K562 (cell line): Measurements from ENCODE around the gene SYK.

ENCODE experiments used
- MAZ ChIP-seq, 2 experiments: fragments of 450-650 bp in 1 of 2; sonication (generic) in 1 of 2; formaldehyde crosslinking; IDR thresholded peaks in 1 of 2; conservative IDR thresholded peaks in 1 of 2; 2 replicates each; pipeline versions ENCODE4 v1.4.0 to v1.5.0; 2020; ENCODE audit warnings: mild to moderate bottlenecking in 1 of 2, missing genetic modification reagents in 1 of 2
- NFE2L1 ChIP-seq: fragments of 450-650 bp; IDR thresholded peaks from 2 replicates; pipeline ENCODE4 v1.6.1; 2016; ENCODE audit warnings: missing genetic modification characterization, low read depth, mild to moderate bottlenecking, missing compliant biosample characterization, moderate library complexity, borderline replicate concordance
- TF ChIP-seq, protein P1 (sequence below), 3 experiments: IDR thresholded peaks in 2 of 3; conservative IDR thresholded peaks in 1 of 3; 2 replicates each; pipeline ENCODE4 v1.5.1; 2011 to 2012; ENCODE audit warnings: low read length in 3 of 3, mild to moderate bottlenecking in 3 of 3, control low read depth in 2 of 3, improper control_type of control experiment in 1 of 3, inconsistent platforms in 1 of 3, low read depth in 1 of 3, mixed read lengths in 1 of 3, moderate library complexity in 1 of 3; ENCODE audit not compliant: insufficient read depth in 2 of 3
- TF ChIP-seq, protein P2 (sequence below): fragments of 450-650 bp; IDR thresholded peaks from 2 replicates; pipeline ENCODE4 v1.6.1; 2017; ENCODE audit warnings: antibody characterized with exemption, mild to moderate bottlenecking

GRCh38 chr9:90915693-90916092 lies 114.1 kb downstream of the SYK start:
- TF ChIP-seq, protein P1, sequence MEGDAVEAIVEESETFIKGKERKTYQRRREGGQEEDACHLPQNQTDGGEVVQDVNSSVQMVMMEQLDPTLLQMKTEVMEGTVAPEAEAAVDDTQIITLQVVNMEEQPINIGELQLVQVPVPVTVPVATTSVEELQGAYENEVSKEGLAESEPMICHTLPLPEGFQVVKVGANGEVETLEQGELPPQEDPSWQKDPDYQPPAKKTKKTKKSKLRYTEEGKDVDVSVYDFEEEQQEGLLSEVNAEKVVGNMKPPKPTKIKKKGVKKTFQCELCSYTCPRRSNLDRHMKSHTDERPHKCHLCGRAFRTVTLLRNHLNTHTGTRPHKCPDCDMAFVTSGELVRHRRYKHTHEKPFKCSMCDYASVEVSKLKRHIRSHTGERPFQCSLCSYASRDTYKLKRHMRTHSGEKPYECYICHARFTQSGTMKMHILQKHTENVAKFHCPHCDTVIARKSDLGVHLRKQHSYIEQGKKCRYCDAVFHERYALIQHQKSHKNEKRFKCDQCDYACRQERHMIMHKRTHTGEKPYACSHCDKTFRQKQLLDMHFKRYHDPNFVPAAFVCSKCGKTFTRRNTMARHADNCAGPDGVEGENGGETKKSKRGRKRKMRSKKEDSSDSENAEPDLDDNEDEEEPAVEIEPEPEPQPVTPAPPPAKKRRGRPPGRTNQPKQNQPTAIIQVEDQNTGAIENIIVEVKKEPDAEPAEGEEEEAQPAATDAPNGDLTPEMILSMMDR (IDR thresholded peaks at IDR 0.05 in 2 of 3, conservative IDR thresholded peaks at IDR 0.05 in 1 of 3; ENCODE audit: insufficient read depth in 2 of 3, low read depth in 1 of 3, low read length in 3 of 3): peak; percentile 34 to 46 (median 36); a peak in 4 of 6 replicates
- TF ChIP-seq NFE2L1 (tag): no peak
- TF ChIP-seq, protein P2, sequence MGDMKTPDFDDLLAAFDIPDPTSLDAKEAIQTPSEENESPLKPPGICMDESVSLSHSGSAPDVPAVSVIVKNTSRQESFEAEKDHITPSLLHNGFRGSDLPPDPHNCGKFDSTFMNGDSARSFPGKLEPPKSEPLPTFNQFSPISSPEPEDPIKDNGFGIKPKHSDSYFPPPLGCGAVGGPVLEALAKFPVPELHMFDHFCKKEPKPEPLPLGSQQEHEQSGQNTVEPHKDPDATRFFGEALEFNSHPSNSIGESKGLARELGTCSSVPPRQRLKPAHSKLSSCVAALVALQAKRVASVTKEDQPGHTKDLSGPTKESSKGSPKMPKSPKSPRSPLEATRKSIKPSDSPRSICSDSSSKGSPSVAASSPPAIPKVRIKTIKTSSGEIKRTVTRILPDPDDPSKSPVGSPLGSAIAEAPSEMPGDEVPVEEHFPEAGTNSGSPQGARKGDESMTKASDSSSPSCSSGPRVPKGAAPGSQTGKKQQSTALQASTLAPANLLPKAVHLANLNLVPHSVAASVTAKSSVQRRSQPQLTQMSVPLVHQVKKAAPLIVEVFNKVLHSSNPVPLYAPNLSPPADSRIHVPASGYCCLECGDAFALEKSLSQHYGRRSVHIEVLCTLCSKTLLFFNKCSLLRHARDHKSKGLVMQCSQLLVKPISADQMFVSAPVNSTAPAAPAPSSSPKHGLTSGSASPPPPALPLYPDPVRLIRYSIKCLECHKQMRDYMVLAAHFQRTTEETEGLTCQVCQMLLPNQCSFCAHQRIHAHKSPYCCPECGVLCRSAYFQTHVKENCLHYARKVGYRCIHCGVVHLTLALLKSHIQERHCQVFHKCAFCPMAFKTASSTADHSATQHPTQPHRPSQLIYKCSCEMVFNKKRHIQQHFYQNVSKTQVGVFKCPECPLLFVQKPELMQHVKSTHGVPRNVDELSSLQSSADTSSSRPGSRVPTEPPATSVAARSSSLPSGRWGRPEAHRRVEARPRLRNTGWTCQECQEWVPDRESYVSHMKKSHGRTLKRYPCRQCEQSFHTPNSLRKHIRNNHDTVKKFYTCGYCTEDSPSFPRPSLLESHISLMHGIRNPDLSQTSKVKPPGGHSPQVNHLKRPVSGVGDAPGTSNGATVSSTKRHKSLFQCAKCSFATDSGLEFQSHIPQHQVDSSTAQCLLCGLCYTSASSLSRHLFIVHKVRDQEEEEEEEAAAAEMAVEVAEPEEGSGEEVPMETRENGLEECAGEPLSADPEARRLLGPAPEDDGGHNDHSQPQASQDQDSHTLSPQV: no peak
- no peak for TF ChIP-seq MAZ (CRISPR knock-in tag; conservative IDR thresholded peaks at IDR 0.05 in 1 of 2, IDR thresholded peaks at IDR 0.05 in 1 of 2)
